ENCODE data around the gene NUDC.

Gene NUDC

DNA sequence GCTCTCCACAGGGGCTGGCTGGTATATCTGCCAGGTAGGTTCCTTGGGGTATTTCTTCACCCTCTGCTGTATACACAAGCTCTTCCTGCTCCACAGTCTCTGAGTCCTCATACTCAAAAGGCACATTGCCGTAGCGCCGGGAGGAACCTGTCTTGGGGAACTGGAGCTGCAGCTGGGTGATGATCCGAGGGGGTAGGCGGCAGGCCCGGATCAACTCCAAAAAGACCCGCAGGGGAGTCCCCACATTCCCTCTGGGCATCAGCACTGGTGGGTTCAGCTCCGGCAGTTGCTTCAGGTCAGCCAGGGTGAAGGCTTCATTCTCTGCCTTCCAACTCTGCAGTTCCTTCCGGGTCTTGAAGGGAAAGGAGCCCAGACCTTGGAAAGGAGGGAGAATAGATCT lies 24.2 kb upstream of the NUDC start:
- peaks cover 0 to 3% of the 10 kb centered on the region in 2 donors for H3K4me1 ChIP-seq (ENCODE audit: control insufficient read depth in 2 of 2, insufficient read depth in 1 of 2, low read depth in 1 of 2, low read length in 2 of 2)
- DNase-seq (ENCODE audit: low spot score) = no peak
- no peak overlapping the region for H3K9ac ChIP-seq (ENCODE audit: low read depth, low read length, poor library complexity)
- no peak overlapping the region for H2BK5ac ChIP-seq (ENCODE audit: low read length)
- no CpG with 5 or more reads among the region's 9 CpGs for WGBS, 2 donors (ENCODE audit: extremely low coverage in 2 of 2, insufficient read length in 2 of 2, insufficient replicate concordance in 1 of 2)
- H3K4me3 ChIP-seq (ENCODE audit: low read length in 2 of 2) = no peak overlapping the region
- H4K8ac ChIP-seq (ENCODE audit: low read depth, low read length) = no peak overlapping the region
- H3K23ac ChIP-seq (ENCODE audit: low read depth, low read length, poor library complexity) = no peak overlapping the region
- no peak overlapping the region for H2BK15ac ChIP-seq (ENCODE audit: low read length)
- no peak overlapping the region for H3K14ac ChIP-seq (ENCODE audit: low read length)
- no peak overlapping the region for H4K91ac ChIP-seq (ENCODE audit: low read depth, low read length, poor library complexity)
- no peaks in the 10 kb centered on the region for H3K27me3 ChIP-seq (ENCODE audit: control insufficient read depth in 3 of 3, insufficient read depth in 3 of 3, low read depth in 1 of 3, low read length in 3 of 3)
- H3K9me3 ChIP-seq (replicated peaks in 1 of 2; ENCODE audit: control insufficient read depth in 2 of 2, insufficient read depth in 1 of 2, low read depth in 1 of 2, low read length in 2 of 2) = no peaks in the 10 kb centered on the region
- H2AK5ac ChIP-seq (ENCODE audit: low read depth, low read length) = no peak overlapping the region
- H3K79me1 ChIP-seq (ENCODE audit: low read depth, low read length) = peaks cover 4% of the 10 kb centered on the region
- no peak overlapping the region for H2BK120ac ChIP-seq (ENCODE audit: low read depth, low read length)
- H2AFZ ChIP-seq (ENCODE audit: low read length) = no peak overlapping the region
- no peak overlapping the region for H3K27ac ChIP-seq (replicated peaks; ENCODE audit: low read length)
- no peak overlapping the region for H2BK12ac ChIP-seq (ENCODE audit: low read length)
- no peak overlapping the region for H3K4me2 ChIP-seq (ENCODE audit: insufficient read depth, low read length, poor library complexity, severe bottlenecking)
- no peak overlapping the region for H3K4ac ChIP-seq (ENCODE audit: low read length)
- no peak overlapping the region for H3K18ac ChIP-seq (ENCODE audit: low read length)
- H3K36me3 ChIP-seq (replicated peaks in 1 of 2; ENCODE audit: control insufficient read depth in 2 of 2, insufficient read depth in 2 of 2, low read length in 2 of 2) = peaks cover 17 to 51% of the 10 kb centered on the region in 2 donors

- H2BK15ac ChIP-seq (ENCODE audit: low read length) = no peak within 1 kb of the TSS
- peak within 1 kb of the TSS; percentile 84 for H2AFZ ChIP-seq (ENCODE audit: low read length)
- H3K27ac ChIP-seq (replicated peaks; ENCODE audit: low read length) = no peak within 1 kb of the TSS
- no peak within 1 kb of the TSS for H2BK12ac ChIP-seq (ENCODE audit: low read length)
- peak within 1 kb of the TSS; percentile 62 for H3K4me2 ChIP-seq (ENCODE audit: insufficient read depth, low read length, poor library complexity, severe bottlenecking)
- H3K79me1 ChIP-seq (ENCODE audit: low read depth, low read length) = peaks cover 4% of the 10 kb centered on the region
- H3K4me3 ChIP-seq (ENCODE audit: low read length in 2 of 2) = peak within 1 kb of the TSS; percentile 86 to 92
- no peaks in the 10 kb centered on the region for H3K27me3 ChIP-seq (ENCODE audit: control insufficient read depth in 3 of 3, insufficient read depth in 3 of 3, low read depth in 1 of 3, low read length in 3 of 3)
- no CpG with 5 or more reads among the region's 50 CpGs for WGBS, 2 donors (ENCODE audit: extremely low coverage in 2 of 2, insufficient read length in 2 of 2, insufficient replicate concordance in 1 of 2)
- peak within 1 kb of the TSS; percentile 43 for H3K23ac ChIP-seq (ENCODE audit: low read depth, low read length, poor library complexity)
- H2BK120ac ChIP-seq (ENCODE audit: low read depth, low read length) = no peak within 1 kb of the TSS
- H3K4me1 ChIP-seq (ENCODE audit: control insufficient read depth in 2 of 2, insufficient read depth in 1 of 2, low read depth in 1 of 2, low read length in 2 of 2) = peaks cover 0 to 3% of the 10 kb centered on the region in 2 donors
- DNase-seq (ENCODE audit: low spot score) = peak; percentile 90
- H3K36me3 ChIP-seq (replicated peaks in 1 of 2; ENCODE audit: control insufficient read depth in 2 of 2, insufficient read depth in 2 of 2, low read length in 2 of 2) = peaks cover 2 to 25% of the 10 kb centered on the region in 2 donors
- H3K9me3 ChIP-seq (replicated peaks in 1 of 2; ENCODE audit: control insufficient read depth in 2 of 2, insufficient read depth in 1 of 2, low read depth in 1 of 2, low read length in 2 of 2) = no peaks in the 10 kb centered on the region
- H4K8ac ChIP-seq (ENCODE audit: low read depth, low read length) = peak within 1 kb of the TSS; percentile 83
- no peak within 1 kb of the TSS for H2AK5ac ChIP-seq (ENCODE audit: low read depth, low read length)
- no peak within 1 kb of the TSS for H3K18ac ChIP-seq (ENCODE audit: low read length)
- no peak within 1 kb of the TSS for H4K91ac ChIP-seq (ENCODE audit: low read depth, low read length, poor library complexity)
- H2BK5ac ChIP-seq (ENCODE audit: low read length) = no peak within 1 kb of the TSS
- H3K14ac ChIP-seq (ENCODE audit: low read length) = no peak within 1 kb of the TSS
- H3K4ac ChIP-seq (ENCODE audit: low read length) = no peak within 1 kb of the TSS
- H3K9ac ChIP-seq (ENCODE audit: low read depth, low read length, poor library complexity) = peak within 1 kb of the TSS; percentile 85
Measured at GRCh38 chr1:26900001-26900814, 21.3 kb upstream of the NUDC start, which contains the start of gene GPATCH3. TSS of gene GPATCH3 (minus strand) at chr1:26900467. CDS start at chr1:26900442, 25 bp downstream.

DNA sequence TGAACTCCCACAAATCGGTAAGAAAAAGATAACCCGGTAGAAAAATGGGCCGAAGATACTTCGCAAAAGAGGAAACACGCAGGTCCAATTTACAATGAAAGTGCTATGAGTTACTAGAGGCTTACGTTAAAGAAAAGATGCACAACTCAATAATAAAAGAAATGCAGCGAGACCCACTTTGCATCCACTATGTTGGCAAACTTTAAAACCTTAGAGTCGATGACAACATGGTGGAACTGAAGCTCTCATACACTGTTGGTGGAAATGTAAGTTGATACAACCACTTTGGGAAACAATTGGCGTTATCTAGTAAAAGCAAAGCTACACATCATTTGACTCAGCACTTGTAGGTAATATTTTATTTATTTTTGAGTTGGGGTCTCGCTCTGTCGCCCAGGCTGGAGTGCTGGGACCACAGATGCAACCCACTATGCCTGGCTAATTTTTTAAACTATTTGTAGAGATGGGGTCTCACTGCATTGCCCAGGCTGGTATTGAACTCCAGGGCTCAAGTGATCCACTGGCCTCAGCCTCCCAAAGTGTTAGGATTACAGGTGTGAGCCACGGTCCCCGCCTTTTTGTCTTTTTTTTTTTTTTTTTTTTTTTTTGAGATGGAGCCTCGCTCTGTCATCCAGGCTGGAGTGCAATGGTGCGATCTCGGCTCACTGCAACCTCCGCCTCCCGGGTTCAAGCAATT lies 20.6 kb upstream of the NUDC start:
- Histone ChIP-seq H2BK15ac (ENCODE audit: low read length) (no peak overlapping the region), H3K4me3 (ENCODE audit: low read length in 2 of 2) (peak overlapping the region in 1 of 2 donors; percentile 86), H4K91ac (ENCODE audit: low read depth, low read length, poor library complexity) (no peak overlapping the region), H2BK5ac (ENCODE audit: low read length) (no peak overlapping the region), H3K27me3 (ENCODE audit: control insufficient read depth in 3 of 3, insufficient read depth in 3 of 3, low read depth in 1 of 3, low read length in 3 of 3) (no peaks in the 10 kb centered on the region), H3K79me1 (ENCODE audit: low read depth, low read length) (peaks cover 4% of the 10 kb centered on the region), H3K4ac (ENCODE audit: low read length) (no peak overlapping the region), H3K23ac (ENCODE audit: low read depth, low read length, poor library complexity) (no peak overlapping the region), H3K14ac (ENCODE audit: low read length) (no peak overlapping the region), H2AK5ac (ENCODE audit: low read depth, low read length) (no peak overlapping the region), H3K27ac (replicated peaks; ENCODE audit: low read length) (no peak overlapping the region), H3K9ac (ENCODE audit: low read depth, low read length, poor library complexity) (no peak overlapping the region), H3K9me3 (replicated peaks in 1 of 2; ENCODE audit: control insufficient read depth in 2 of 2, insufficient read depth in 1 of 2, low read depth in 1 of 2, low read length in 2 of 2) (no peaks in the 10 kb centered on the region), H3K4me1 (ENCODE audit: control insufficient read depth in 2 of 2, insufficient read depth in 1 of 2, low read depth in 1 of 2, low read length in 2 of 2) (peaks cover 0 to 3% of the 10 kb centered on the region in 2 donors), H3K4me2 (ENCODE audit: insufficient read depth, low read length, poor library complexity, severe bottlenecking) (peak overlapping the region; percentile 52), H2AFZ (ENCODE audit: low read length) (peak overlapping the region; percentile 84), H3K36me3 (replicated peaks in 1 of 2; ENCODE audit: control insufficient read depth in 2 of 2, insufficient read depth in 2 of 2, low read length in 2 of 2) (peaks cover 1 to 19% of the 10 kb centered on the region in 2 donors), H2BK12ac (ENCODE audit: low read length) (no peak overlapping the region), H4K8ac (ENCODE audit: low read depth, low read length) (no peak overlapping the region), H3K18ac (ENCODE audit: low read length) (no peak overlapping the region), H2BK120ac (ENCODE audit: low read depth, low read length) (no peak overlapping the region)
- no peak for DNase-seq (ENCODE audit: low spot score)
- no CpG with 5 or more reads among the region's 18 CpGs for WGBS, 2 donors (ENCODE audit: extremely low coverage in 2 of 2, insufficient read length in 2 of 2, insufficient replicate concordance in 1 of 2)

Data from neuronal stem cell (in vitro differentiated cells).